PFSK-1 (cell line): ENCODE data around the gene ZC4H2.

Experiments used
- FOXP2 ChIP-seq: optimal IDR thresholded peaks from 2 replicates; pipeline ENCODE3; 2011; ENCODE audit warnings: borderline replicate concordance, control low read depth, inconsistent platforms; ENCODE audit not compliant: insufficient read depth; ENCODE audit errors: extremely low read length, extremely low read depth
- POLR2AphosphoS5 ChIP-seq: IDR thresholded peaks from 2 replicates; pipeline ENCODE4 v1.6.1; 2012; ENCODE audit warnings: low read depth, mild to moderate bottlenecking, control low read depth, low read length, moderate library complexity
- REST ChIP-seq, 2 experiments: IDR thresholded peaks; 2 replicates each; pipeline versions ENCODE4 v1.6.1 to v1.8.0; 2011 to 2012; ENCODE audit warnings: low read depth in 2 of 2, low read length in 2 of 2, control low read depth in 1 of 2, inconsistent platforms in 1 of 2, mild to moderate bottlenecking in 1 of 2, moderate library complexity in 1 of 2; ENCODE audit not compliant: insufficient read depth in 1 of 2
- SIN3A ChIP-seq: IDR thresholded peaks from 2 replicates; pipeline ENCODE4 v1.6.1; 2012; ENCODE audit warnings: mild to moderate bottlenecking, low read length, moderate library complexity, borderline replicate concordance; ENCODE audit not compliant: insufficient read depth
- TAF1 ChIP-seq: IDR thresholded peaks from 2 replicates; pipeline ENCODE4 v1.6.1; 2012; ENCODE audit warnings: low read length, control low read depth, borderline replicate concordance; ENCODE audit not compliant: insufficient read depth

Gene ZC4H2

GRCh38 chrX:64996805-64997204, 20.6 kb upstream of the ZC4H2 start:
- no peak for TF ChIP-seq SIN3A
- no peak for TF ChIP-seq REST (IDR thresholded peaks at IDR 0.05; ENCODE audit: insufficient read depth in 1 of 2, low read depth in 2 of 2, low read length in 2 of 2)
- TF ChIP-seq TAF1 = no peak
- no peak for TF ChIP-seq POLR2AphosphoS5
- no peak for TF ChIP-seq FOXP2

GRCh38 chrX:64994131-64994798, 18.0 kb upstream of the ZC4H2 start:
- no peak for TF ChIP-seq TAF1
- no peak for TF ChIP-seq FOXP2
- TF ChIP-seq POLR2AphosphoS5 = no peak
- TF ChIP-seq REST (IDR thresholded peaks at IDR 0.05; ENCODE audit: insufficient read depth in 1 of 2, low read depth in 2 of 2, low read length in 2 of 2) = no peak
- no peak for TF ChIP-seq SIN3A

GRCh38 chrX:64977830-64978229, 1.6 kb upstream of the ZC4H2 start:
- TF ChIP-seq POLR2AphosphoS5 = no peak
- no peak for TF ChIP-seq FOXP2
- no peak for TF ChIP-seq TAF1
- TF ChIP-seq REST (IDR thresholded peaks at IDR 0.05; ENCODE audit: insufficient read depth in 1 of 2, low read depth in 2 of 2, low read length in 2 of 2) = no peak
- no peak for TF ChIP-seq SIN3A

GRCh38 chrX:64977051-64977450, 801 bp upstream of the ZC4H2 start:
- TF ChIP-seq TAF1 (no peak), POLR2AphosphoS5 (no peak), SIN3A (no peak), FOXP2 (no peak), REST (IDR thresholded peaks at IDR 0.05; ENCODE audit: insufficient read depth in 1 of 2, low read depth in 2 of 2, low read length in 2 of 2) (no peak)

- no peak for TF ChIP-seq POLR2AphosphoS5
- TF ChIP-seq REST (IDR thresholded peaks at IDR 0.05; ENCODE audit: insufficient read depth in 1 of 2, low read depth in 2 of 2, low read length in 2 of 2) = no peak
- TF ChIP-seq SIN3A = no peak
- TF ChIP-seq FOXP2 = no peak
- TF ChIP-seq TAF1 = no peak
Measured at GRCh38 chrX:64976673-64977040, 407 bp upstream of the ZC4H2 start.
